ENCODE measurements around the gene KRT83.

- TF ChIP-seq POLR2AphosphoS5 (IDR thresholded peaks at IDR 0.05; ENCODE audit: borderline replicate concordance, low read depth, low read length) (no peak), EZH2 (IDR thresholded peaks at IDR 0.05) (no peak)
These were observed 26.6 kb upstream of the KRT83 start for GRCh38 chr12:52347551-52348510.
